Ectodermal cell (in vitro differentiated cells): ENCODE measurements around the gene CALCOCO1.

ENCODE experiments used
- H3K27ac ChIP-seq: 2 replicates; pipeline ENCODE4 v1.7.0; 2013; ENCODE audit warnings: mild to moderate bottlenecking, low read depth, low read length; ENCODE audit not compliant: insufficient read depth, poor library complexity, severe bottlenecking
- H3K27me3 ChIP-seq: 2 replicates; pipeline ENCODE4 v1.7.0; 2013; ENCODE audit warnings: mild to moderate bottlenecking, low read length; ENCODE audit not compliant: insufficient read depth, control insufficient read depth, poor library complexity, severe bottlenecking
- H3K36me3 ChIP-seq: one replicate; pipeline ENCODE4 v1.7.0; 2013; ENCODE audit warnings: low read length; ENCODE audit not compliant: control insufficient read depth, insufficient read depth
- H3K4me1 ChIP-seq: one replicate; pipeline ENCODE4 v1.7.0; 2013; ENCODE audit warnings: low read length; ENCODE audit not compliant: control insufficient read depth, insufficient read depth
- H3K4me3 ChIP-seq: 2 replicates; pipeline ENCODE4 v1.7.0; 2013; ENCODE audit warnings: low read depth, low read length, control low read depth; ENCODE audit not compliant: insufficient read depth
- H3K9me3 ChIP-seq: 2 replicates; pipeline ENCODE4 v1.7.0; 2013; ENCODE audit warnings: mild to moderate bottlenecking, low read length, moderate library complexity; ENCODE audit not compliant: control insufficient read depth
- WGBS, 2 experiments: methylation state at CpG; one replicate each; pipeline ENCODE4 v1.1.7; 2013; ENCODE audit warnings: missing lambda C conversion rate in 2 of 2; 5-methylcytosine and 5-hydroxymethylcytosine counted together

The CALCOCO1 gene

DNA sequence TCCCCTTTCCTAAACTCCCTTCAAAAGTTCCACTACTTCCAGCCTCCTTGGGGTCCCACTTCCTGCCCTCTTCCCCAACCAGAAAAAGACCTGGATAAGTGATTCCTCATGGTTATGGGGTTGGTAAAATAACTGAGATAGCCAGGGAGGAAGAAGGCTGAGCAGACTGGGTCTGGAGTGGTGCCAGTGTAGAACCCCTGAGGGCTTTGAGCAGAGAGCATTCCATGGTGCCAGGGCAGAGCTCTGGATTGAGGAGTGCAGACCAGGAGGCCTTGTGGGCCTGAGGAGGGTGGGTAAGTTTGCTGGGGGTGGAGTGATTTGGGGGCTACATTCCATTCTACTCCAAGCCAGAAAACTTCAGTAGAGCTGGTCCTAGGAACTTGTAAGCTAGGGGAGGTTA is 34.1 kb upstream of the CALCOCO1 start:
- H3K36me3 ChIP-seq = no peaks in the 10 kb centered on the region
- no peak overlapping the region for H3K27ac ChIP-seq
- peaks cover 10% of the 10 kb centered on the region for H3K4me1 ChIP-seq
- H3K9me3 ChIP-seq = no peaks in the 10 kb centered on the region
- peaks cover 76% of the 10 kb centered on the region for H3K27me3 ChIP-seq
- H3K4me3 ChIP-seq = no peak overlapping the region

DNA sequence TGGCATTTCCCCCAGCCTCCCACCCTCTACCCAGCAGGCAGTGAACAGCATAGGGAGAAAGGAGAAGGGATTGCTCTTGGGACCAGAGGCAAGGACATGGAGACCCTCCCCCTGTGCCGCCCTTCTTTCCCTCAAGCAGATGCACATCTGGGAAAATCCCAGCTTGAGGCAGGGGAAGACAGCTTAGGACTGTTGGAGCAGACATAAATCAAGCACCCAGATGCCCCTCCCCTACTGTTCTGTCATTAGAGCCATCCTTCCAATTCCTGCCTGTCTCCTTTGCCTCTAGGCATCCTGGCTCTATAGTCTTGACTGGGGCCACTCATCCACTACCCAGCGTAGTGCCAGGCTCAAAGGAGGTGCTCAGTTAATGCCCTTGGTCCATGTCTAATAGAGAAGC is 32.0 kb upstream of the CALCOCO1 start:
- Histone ChIP-seq H3K27me3 (peaks cover 71% of the 10 kb centered on the region), H3K4me1 (peaks cover 10% of the 10 kb centered on the region), H3K4me3 (no peak overlapping the region), H3K9me3 (no peaks in the 10 kb centered on the region), H3K27ac (no peak overlapping the region), H3K36me3 (no peaks in the 10 kb centered on the region)
- 84 to 85% methylated on average over 2 of the region's 2 CpGs for WGBS, 2 experiments

DNA sequence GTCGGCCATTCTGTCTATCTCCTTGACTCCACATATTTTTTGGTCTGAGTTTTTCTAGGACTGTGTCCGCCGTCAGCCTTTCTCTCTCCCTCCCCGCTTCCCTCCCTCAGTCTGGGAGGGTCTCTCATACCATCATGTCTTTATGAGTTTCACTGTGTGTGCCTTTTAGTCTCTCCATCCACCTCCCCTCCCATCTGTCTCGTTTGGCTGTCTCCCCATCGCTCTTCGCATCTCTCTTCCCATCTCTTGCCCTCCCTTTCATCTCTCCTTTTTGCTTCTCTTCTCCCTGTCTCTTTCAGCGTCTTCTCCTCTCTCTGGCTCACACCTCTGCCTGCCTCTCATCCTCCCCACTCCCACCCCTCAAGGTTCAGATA is 31.5 kb upstream of the CALCOCO1 start:
- peaks cover 10% of the 10 kb centered on the region for H3K4me1 ChIP-seq
- H3K27ac ChIP-seq = no peak overlapping the region
- peaks cover 72% of the 10 kb centered on the region for H3K27me3 ChIP-seq
- no peaks in the 10 kb centered on the region for H3K36me3 ChIP-seq
- 68 to 69% methylated on average over 8 of the region's 8 CpGs for WGBS, 2 experiments
- H3K9me3 ChIP-seq = no peaks in the 10 kb centered on the region
- no peak overlapping the region for H3K4me3 ChIP-seq

DNA sequence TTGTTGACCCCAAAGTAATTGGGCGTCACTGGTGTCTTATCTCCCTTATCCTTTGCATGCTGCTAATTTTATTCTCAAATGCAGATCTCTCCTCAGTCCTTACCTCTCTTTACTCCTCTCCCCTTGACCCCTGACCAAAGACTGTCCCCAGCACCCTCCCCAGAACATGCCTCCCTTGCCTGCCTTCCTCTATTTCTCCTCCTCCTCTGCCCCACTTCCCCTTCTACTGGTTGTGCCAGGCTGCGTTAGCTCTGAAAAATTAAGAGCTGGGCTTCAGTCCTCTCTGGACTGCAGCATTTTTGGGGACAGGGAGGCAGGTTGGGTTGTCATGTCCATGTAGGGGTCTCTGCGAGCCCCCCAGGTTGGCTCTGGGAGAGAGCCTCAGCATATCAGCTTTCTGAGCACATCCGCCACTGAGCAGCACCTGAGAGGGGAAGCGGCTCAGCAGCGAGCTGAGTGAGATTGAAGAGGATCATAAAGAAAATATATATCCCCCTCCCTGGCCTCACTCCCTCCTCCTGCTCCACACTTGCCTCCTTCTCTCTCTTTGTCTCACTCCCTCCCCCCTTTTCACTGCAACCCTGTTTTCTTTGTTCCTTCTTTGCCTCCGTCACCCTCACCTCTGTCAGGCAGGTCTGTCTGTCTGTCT is 31.0 kb upstream of the CALCOCO1 start:
- Histone ChIP-seq H3K9me3 (no peaks in the 10 kb centered on the region), H3K27me3 (peaks cover 72% of the 10 kb centered on the region), H3K27ac (no peak overlapping the region), H3K4me1 (peaks cover 10% of the 10 kb centered on the region), H3K4me3 (no peak overlapping the region), H3K36me3 (no peaks in the 10 kb centered on the region)
- WGBS, 2 experiments = 80 to 82% methylated on average over 7 of the region's 7 CpGs

DNA sequence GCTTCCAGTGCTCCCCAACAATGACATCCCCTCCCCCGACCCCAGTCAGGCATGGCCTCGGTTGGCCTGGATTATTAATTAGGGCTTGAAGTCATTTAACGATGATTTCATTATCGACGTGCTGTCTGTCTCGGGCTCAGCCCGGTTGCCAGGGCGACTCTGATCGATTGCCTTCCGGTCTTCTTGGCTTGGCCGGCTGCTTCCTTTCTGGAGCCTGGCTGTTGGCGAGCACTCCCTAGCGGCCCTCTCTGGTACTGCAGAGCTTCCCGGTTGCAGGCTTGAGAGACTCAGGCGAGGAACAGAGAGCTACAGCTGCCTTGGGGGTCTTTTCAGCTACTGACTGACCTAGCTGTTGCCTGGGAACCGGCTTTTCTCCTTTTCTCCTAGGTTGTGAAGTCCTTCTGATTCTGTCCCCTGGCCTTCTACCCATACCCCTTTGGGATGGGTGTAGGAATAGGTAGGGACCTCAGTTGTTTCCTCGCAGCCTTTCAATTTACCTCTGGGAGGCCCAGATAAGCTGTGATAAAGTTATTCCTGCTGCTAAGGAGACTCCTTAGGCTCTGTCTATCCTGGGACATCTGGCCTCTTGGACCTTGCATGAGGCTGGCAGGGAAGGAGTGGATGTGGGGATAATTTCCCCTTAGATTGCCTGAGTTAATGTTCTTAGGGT is 30.0 kb upstream of the CALCOCO1 start:
- Histone ChIP-seq H3K4me3 (peak overlapping the region; percentile 34), H3K27me3 (peaks cover 73% of the 10 kb centered on the region), H3K9me3 (no peaks in the 10 kb centered on the region), H3K4me1 (peaks cover 10% of the 10 kb centered on the region), H3K27ac (no peak overlapping the region), H3K36me3 (no peaks in the 10 kb centered on the region)
- WGBS, 2 experiments = 6% methylated on average over 17 of the region's 17 CpGs

DNA sequence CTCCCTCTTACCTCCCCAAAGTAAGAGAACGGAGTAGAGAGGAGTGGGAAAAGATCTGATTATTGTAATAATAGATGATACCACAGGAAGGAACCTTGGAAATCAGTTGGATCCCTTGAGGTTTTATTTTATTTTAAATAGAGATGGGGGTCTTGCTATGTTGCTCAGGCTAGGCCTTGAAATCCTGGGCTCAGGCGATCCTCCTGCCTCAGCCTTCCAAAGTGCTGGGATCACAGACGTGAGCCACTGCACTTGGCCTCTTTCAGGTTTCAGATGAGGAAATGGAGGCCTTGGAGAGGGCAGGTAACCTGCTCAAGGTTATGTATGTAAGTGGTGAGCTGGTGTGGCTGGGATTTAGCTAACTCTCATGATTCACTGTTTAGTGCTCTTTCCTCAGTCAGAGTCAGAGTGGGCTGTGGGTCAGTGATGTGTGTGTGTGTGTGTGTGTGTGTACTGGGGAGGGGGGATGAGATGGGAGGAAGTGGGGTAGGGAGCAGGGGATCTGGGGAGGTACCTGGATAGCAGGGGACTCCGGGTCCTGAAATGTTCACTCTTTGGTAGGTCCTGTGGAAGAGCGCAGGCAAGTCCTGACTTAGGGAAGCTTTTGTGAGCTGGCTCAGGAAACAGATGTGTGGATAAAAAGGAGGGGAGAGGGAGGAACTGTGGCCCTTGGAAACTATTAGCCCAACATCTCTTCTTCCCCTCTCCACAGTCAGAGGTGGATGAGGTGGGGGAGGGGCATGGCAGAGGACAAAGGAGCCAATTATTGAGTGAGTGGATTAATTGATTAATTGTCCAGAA is 29.2 kb upstream of the CALCOCO1 start:
- H3K9me3 ChIP-seq = no peaks in the 10 kb centered on the region
- WGBS, 2 experiments = 86 to 92% methylated on average over 5 of the region's 5 CpGs
- H3K4me1 ChIP-seq = peaks cover 10% of the 10 kb centered on the region
- H3K36me3 ChIP-seq = no peaks in the 10 kb centered on the region
- H3K4me3 ChIP-seq = peak overlapping the region; percentile 34
- H3K27me3 ChIP-seq = peaks cover 73% of the 10 kb centered on the region
- H3K27ac ChIP-seq = no peak overlapping the region

DNA sequence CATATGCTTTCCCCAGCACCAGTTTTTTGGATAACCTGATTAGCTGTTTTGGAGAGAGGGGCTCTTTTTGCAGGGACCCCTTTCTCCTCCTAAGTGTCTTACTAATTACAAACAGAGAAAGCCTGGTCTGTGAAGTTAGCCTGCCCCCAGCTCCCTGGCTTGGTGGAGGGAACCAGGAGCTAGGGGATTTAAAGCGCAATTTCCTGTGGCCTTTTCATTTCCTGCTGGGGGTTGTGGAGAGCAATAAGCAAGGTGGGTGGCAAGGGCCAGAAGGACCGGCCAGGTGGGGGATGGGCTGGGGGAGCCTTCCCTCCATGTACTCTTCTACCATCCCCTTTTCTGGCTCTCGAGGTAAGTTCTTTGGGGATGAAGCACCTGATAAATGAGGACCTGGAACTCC is 28.6 kb upstream of the CALCOCO1 start:
- no peaks in the 10 kb centered on the region for H3K36me3 ChIP-seq
- WGBS, 2 experiments = 59% methylated on average over 1 to 3 of the region's 3 CpGs
- H3K9me3 ChIP-seq = no peaks in the 10 kb centered on the region
- H3K27ac ChIP-seq = no peak overlapping the region
- H3K4me1 ChIP-seq = peaks cover 12% of the 10 kb centered on the region
- peaks cover 73% of the 10 kb centered on the region for H3K27me3 ChIP-seq
- no peak overlapping the region for H3K4me3 ChIP-seq

DNA sequence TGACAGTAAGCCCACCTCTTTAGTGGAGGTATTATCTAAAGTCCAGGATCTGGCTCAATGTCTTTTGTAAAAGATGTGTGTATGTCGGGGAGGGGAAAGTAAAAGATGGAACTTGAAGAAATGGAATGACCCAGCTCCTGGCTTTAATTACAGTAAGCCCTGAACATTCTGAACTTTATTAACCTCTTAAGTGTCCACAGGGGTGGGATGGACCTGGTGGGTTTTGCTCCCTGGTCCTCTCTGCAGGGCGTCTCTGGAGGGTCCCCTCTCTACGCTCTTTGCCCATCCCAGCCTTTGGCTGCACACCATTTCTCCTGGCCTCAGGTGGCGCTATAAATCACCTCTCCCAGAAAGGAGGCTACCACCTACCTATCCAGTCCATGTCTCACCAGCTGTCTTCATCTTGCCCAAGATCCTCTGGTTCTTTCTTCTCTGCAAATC is 28.2 kb upstream of the CALCOCO1 start:
- H3K4me3 ChIP-seq = no peak overlapping the region

DNA sequence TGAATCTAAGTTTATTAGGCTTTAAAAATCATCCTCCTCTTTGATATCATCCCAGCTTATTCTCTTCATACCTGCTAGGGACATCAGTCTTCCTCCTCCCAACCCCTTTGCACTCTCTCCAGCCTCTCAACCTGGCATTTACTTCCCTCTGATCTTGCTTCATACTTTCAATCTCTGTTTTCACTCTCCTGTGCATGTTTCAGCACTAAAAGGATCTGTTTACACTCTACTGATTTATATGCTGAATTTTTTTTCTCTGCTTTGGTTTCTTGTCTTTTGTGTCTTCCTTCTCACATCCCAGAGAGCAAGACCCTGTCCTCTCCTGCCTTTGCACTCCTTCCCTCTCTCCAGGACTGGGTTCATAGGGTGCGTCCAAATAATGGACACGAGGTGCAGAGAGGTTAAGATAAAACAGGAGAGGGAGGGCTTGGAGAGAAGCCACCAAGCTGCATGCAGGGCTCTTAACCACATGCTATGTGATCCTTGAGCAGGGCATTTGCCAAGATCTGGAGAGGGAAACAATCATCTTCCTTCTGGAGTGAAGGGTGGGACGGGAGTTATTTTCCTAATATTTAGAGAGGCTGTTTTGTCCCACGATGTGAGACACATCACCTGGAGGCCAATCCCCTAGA is 27.5 kb upstream of the CALCOCO1 start:
- no peak overlapping the region for H3K4me3 ChIP-seq
- H3K27me3 ChIP-seq = peaks cover 81% of the 10 kb centered on the region
- 74 to 75% methylated on average over 4 of the region's 4 CpGs for WGBS, 2 experiments
- no peak overlapping the region for H3K27ac ChIP-seq
- H3K4me1 ChIP-seq = peaks cover 18% of the 10 kb centered on the region
- H3K36me3 ChIP-seq = no peaks in the 10 kb centered on the region
- H3K9me3 ChIP-seq = no peaks in the 10 kb centered on the region

More for the DNA sequence above, 28.2 kb upstream of the CALCOCO1 start:
- H3K4me1 ChIP-seq = peaks cover 16% of the 10 kb centered on the region
- peaks cover 78% of the 10 kb centered on the region for H3K27me3 ChIP-seq
- 60 to 71% methylated on average over 4 of the region's 4 CpGs for WGBS, 2 experiments
- no peaks in the 10 kb centered on the region for H3K9me3 ChIP-seq
- H3K27ac ChIP-seq = no peak overlapping the region
- H3K36me3 ChIP-seq = no peaks in the 10 kb centered on the region

DNA sequence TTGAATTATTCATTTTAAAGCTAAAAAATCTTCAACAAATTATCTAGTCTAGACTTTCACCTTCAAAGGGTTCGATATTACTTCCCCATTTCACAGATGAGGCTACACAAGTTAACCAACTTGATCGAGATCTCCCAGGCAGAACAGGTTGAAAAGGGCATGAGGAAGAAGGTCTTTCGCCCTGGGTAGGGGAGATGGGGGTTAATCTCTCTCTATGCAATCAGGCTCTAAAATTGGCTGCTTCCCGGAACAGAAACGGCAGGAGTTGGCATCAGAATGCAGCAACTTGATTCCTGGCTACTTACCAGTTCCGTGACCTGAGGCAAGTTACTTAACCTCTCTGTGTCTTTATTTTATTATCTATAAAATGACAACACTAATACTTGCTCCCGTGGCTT is 26.9 kb upstream of the CALCOCO1 start:
- Histone ChIP-seq H3K4me1 (peaks cover 16% of the 10 kb centered on the region), H3K9me3 (no peaks in the 10 kb centered on the region), H3K4me3 (no peak overlapping the region), H3K27ac (no peak overlapping the region), H3K27me3 (peaks cover 81% of the 10 kb centered on the region), H3K36me3 (no peaks in the 10 kb centered on the region)
- 74 to 84% methylated on average over 5 to 7 of the region's 7 CpGs for WGBS, 2 experiments
